GM13976 (cell line): ENCODE measurements around the gene INTS14.

Experiments used
- DNase-seq: peaks from one replicate; pipeline ENCODE4 v3.0.0; 2012; ENCODE audit warnings: low spot score
- in situ Hi-C: fragments of 300-500 bp; cut with MboI; formaldehyde crosslinking; loops from one replicate; pipeline ENCODE4 v1.12.0; 2022; ENCODE audit warnings: low sequenced_read_pairs, mixed read lengths, inconsistent platforms; ENCODE audit not compliant: unreplicated experiment
- TF ChIP-seq, protein P1 (sequence below): IDR thresholded peaks from 2 replicates; pipeline ENCODE4 v1.5.1; 2012; ENCODE audit warnings: borderline replicate concordance, mild to moderate bottlenecking; ENCODE audit not compliant: insufficient read depth; ENCODE audit errors: extremely low read depth, missing control alignments, control extremely low read depth

INTS14 gene

DNA sequence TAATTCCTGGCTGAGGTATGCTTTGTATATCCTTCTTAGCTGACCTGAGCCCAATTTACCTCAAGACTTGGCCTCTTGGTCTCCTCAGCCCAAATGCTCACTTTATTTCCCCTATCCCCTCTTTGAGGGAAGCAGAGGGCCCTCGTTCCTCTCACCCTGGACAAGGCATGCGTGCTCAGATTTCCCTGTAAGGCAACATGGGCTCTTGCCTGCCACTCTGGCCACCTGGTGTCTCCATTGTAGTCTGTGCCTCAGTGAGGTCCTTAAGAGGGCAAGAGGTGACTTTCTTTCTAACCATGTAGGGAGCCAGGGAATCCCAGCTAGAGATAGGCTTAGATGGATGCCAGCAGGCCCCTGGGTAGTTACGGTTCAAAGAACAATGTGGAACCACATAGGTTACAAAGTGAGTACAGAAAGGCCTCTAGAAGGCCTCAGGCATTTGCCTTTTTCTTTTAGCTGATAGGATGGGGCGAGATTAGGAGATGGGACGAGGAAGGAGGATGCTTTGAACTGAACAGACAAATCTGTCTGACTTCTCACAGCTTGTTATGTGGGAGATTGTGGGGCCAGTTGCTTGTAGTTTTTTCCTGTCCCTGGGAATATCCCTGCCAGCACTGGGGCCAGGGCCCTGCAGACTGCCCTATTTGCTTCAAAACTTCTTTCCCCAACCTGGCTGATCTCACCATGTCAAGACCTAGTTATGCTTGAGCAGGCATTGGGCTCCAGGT lies 1.1 kb upstream of the INTS14 start:
- in situ Hi-C loops: no loop called here
- no peak for DNase-seq
- TF ChIP-seq, protein P1, sequence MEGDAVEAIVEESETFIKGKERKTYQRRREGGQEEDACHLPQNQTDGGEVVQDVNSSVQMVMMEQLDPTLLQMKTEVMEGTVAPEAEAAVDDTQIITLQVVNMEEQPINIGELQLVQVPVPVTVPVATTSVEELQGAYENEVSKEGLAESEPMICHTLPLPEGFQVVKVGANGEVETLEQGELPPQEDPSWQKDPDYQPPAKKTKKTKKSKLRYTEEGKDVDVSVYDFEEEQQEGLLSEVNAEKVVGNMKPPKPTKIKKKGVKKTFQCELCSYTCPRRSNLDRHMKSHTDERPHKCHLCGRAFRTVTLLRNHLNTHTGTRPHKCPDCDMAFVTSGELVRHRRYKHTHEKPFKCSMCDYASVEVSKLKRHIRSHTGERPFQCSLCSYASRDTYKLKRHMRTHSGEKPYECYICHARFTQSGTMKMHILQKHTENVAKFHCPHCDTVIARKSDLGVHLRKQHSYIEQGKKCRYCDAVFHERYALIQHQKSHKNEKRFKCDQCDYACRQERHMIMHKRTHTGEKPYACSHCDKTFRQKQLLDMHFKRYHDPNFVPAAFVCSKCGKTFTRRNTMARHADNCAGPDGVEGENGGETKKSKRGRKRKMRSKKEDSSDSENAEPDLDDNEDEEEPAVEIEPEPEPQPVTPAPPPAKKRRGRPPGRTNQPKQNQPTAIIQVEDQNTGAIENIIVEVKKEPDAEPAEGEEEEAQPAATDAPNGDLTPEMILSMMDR: no peak

- TF ChIP-seq, protein P1: no peak
- DNase-seq: no peak
- in situ Hi-C loops: no loop called here
Measured at GRCh38 chr15:65603559-65603958, 7.4 kb downstream of the INTS14 start.

- DNase-seq: no peak
- TF ChIP-seq, protein P1: no peak
- in situ Hi-C loops: no loop called here
Measured at GRCh38 chr15:65603134-65603533, 7.8 kb downstream of the INTS14 start.

GRCh38 chr15:65599677-65600076 lies 11.3 kb downstream of the INTS14 start:
- in situ Hi-C loops: no loop called here
- no peak for DNase-seq
- TF ChIP-seq, protein P1: no peak

DNA sequence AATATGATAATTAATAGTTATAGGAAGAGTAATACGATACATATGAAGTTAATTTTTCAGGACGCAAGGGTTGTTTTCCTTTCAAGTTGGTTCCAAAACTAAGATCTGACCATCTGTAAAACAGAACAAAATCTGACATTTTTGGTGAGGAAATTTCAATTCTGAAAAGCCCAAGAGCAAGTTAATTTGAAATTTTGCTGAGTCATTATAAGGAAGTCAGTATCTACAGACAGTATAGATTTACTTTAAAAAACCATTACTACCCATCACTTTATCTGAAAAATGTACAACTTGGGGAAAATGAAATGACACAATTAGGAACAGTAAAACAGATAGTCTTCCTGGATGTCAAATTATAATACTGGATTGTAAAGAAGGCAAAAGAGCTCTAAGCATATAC lies 12.5 kb downstream of the INTS14 start:
- no peak for DNase-seq
- in situ Hi-C loops: no loop called here
- TF ChIP-seq, protein P1: no peak

- TF ChIP-seq, protein P1: no peak
- in situ Hi-C loops: no loop called here
- no peak for DNase-seq
Measured at GRCh38 chr15:65595960-65596359, 15.0 kb downstream of the INTS14 start.
